ENCODE measurements around the gene TTC7B.

TTC7B gene

GRCh38 chr14:90519262-90519920, 296.8 kb downstream of the TTC7B start:
- no peak for DNase-seq

DNA sequence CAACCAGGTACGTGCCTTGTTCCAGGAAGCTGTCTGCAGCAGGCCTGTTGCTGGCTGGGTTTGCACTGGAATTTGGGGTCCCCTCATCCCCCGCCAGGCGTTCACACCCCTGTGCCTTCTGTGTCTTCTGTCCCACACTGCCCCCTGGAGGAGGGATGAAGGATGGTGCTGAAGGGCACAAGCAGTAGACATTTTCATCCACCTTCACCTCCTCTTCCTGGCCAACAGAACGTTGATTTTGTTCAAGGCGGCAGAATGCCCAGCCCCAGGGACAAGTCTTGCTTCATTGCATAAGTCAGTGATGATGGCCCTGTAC, 297.3 kb downstream of the TTC7B start:
- no peak for DNase-seq

DNA sequence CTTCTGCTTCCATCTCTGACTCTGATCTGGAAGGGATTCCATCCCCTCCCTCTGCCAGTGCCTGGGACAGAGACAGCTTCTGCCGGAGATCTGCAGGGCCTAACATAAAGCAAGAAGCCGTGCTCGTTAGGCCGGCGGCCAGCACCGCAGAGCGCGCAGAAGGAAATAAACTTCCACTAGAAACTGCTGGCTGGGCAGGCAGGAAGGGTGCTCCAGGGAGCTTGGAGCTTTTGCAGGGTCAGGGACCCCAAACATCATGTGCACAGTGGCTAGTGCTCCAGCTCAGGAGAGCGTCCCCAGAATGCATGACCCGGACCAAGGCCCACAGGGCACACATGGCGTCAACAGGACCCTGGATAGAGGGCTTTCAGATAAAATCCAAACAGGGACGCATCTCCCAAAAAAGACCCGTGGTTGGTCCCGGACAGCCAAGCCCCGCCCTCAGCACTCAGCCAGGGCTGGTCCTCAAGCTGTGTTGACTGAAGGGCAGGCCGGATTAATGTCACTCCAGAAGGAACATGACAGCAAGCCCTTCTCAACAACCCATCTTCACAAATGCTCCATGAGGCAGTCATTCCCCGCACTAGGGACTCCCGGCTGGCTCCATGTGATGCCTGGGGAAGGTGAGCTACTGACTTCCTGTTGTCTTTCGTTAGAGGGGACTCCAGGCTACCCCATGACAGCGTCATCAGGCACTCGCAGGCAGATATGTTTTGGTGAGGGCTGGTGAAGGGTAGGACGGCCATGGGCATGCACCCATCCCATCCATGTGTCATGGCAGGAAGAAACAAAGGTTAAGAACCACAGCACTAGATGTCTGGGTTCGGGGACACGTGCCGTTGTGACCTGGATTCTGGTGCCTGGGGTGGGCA, 297.9 kb downstream of the TTC7B start:
- DNase-seq = no peak

GRCh38 chr14:90517076-90517841, 299.0 kb downstream of the TTC7B start:
- no peak for DNase-seq

GRCh38 chr14:90514566-90514965, 301.7 kb downstream of the TTC7B start:
- no peak for DNase-seq

- no peak for DNase-seq
Observed at GRCh38 chr14:90514015-90514398, 302.2 kb downstream of the TTC7B start.

- DNase-seq = no peak
Observed at GRCh38 chr14:90513161-90514014, 302.8 kb downstream of the TTC7B start.

DNA sequence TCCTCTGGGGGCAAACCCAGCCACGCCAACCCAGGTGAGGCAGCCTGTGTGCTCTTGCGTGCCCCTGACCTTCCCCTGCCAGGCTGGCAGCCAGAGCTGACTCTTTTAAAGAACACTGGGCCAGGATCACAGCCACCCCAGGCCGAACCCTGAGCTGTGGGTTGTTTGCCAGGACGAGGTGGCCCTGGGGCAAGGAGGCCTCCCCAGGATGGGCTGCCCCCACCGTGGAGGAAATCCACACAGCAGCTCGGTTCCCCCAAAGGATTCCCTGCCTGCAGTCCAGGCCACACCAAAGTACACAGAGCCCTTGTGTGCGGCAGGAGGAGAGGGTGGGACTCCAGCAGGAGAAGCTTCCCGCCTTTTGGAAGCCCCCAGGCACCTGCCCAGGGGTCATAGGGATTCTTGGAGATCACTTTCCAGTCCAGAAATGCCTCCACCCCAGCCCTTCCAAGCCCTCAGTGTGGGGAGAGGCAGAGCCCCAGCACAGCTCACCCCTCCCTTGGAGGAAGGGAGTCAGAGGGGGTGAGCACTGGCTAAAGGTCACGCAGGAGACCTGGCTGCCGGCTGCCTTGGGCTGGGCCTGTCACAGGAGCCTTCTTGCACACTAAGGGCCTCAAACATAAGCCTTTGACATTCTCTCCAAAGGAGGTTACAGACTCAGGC, 303.8 kb downstream of the TTC7B start:
- no peak for DNase-seq

DNA sequence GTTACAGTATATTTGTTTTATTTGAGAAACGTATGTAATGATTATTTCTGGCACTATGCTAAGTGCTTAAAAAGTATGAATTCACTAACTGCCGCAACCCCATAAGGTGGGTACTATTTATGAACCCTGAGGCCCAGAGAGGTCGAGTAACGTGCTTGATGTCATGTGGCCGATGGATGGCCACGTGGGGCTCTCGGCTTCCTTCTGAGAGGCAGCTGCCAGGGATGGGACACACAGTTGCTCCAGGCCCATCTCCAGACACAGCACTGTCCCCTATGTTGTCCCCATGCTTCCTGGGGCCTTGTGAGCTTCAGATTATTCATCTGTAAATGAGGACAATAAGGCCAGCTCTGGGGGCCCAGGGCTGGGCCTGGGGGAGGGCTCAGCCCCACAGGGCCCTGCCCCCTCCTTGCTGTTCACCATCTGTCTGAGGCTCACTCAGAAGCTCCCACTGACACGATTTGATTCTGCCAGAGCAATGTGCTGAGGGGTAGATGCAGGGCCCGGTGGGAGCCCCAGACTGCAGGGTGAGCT, 304.4 kb downstream of the TTC7B start:
- DNase-seq = no peak

DNA sequence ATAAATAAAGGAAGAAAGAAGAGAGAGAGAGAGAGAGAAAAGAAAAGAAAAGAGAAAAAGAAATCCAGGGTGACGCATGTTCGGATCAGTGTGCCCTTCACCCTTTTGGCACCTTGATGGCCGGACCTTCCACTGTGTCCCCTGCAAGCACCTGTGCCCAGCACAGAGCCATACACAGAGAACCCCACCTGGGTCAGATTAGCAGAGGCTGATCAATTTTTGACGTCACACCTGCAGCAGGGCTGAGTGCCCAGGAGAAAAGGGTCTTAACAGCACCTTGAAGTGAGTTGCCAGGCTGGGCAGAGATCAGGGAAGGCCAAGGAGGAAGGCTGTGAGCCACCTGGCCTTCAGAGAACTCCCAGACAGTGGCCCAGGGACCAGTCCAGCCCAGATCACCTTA, 305.0 kb downstream of the TTC7B start:
- no peak for DNase-seq

GRCh38 chr14:90510159-90510558, 306.1 kb downstream of the TTC7B start:
- DNase-seq = no peak

- DNase-seq = no peak
Observed at GRCh38 chr14:90509403-90509802, 306.8 kb downstream of the TTC7B start.

- no peak for DNase-seq
Observed at GRCh38 chr14:90508536-90509254, 307.5 kb downstream of the TTC7B start.

- no peak for DNase-seq
Observed at GRCh38 chr14:90508036-90508435, 308.2 kb downstream of the TTC7B start.

- DNase-seq = no peak
Observed at GRCh38 chr14:90507428-90507827, 308.8 kb downstream of the TTC7B start.

DNA sequence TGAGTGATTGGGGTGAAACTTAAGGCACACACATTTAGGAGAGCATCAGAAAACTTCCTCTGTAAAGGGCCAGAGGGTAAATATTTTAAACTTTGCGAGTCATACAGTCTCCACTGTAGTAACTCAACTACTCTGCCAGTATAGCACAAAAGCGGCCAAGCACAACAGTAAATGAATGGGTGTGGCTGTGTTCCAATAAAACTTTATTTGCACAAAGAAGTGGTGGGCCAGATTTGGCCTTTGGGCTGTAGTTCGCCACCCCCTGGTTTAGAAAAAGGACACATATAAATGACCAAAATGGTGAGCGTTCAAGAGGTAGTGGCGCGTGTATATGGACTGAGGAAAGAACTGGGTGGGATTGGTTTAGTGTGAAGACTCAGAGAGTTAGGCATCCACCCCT, 309.5 kb downstream of the TTC7B start:
- DNase-seq = no peak

DNA sequence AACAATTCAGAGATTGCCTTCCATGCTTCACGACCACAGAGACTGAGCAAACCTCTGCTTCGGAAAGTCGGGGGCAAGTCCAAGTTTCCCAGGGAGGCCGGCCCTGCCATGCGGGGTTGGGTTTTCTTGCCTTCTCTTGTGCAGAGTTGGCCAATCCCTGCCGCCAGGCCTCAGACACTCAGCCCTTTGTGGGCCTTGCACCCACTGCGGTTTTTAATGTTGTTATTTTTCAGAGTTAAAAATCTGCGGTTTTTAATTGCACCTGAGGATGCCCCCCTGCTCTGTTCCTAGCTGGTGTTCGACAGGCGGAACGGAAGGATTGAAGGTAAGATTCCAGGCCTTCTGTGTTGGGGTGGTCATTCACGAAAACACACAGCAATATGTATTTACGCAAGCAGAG, 310.7 kb downstream of the TTC7B start:
- no peak for DNase-seq

DNA sequence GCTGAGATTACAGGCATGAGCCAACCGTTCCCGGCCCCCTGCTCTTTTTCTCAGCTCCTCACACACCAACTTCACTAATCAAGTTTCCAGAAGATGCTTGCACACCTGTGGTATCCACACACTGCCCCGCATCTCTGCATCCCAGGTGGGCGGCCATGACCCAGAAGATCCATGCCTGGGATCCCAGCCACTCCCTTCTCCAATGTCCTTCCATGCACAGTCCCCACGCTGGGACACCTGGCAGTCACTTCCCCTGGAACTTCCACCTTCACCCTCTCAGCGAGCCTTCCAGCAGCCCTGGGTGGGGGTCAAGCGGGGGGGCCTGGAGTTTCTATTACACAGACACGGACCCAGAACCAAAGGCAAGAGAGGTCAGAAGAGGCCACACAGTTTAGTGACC, 311.6 kb downstream of the TTC7B start:
- DNase-seq = no peak

- DNase-seq = no peak
Observed at GRCh38 chr14:90503582-90503981, 312.6 kb downstream of the TTC7B start.

DNA sequence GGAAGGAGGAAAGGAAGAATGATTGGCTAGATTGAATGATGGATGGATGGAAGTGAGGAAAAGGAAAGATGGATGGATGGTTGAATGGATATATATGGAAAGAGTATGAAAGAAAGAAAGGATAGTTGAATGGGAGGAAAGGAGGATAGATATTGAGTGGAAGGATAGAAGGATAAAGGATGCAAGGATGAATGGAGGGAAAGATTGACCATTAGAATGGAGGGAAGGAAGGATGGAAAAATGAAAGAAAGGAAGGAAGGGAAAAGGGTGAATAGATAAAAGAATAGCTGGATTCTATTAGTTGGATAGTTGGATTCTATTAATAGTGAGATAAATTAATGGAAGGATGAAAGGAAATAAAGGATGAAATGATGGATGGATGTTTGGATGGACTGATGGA, 313.5 kb downstream of the TTC7B start:
- no peak for DNase-seq

DNA sequence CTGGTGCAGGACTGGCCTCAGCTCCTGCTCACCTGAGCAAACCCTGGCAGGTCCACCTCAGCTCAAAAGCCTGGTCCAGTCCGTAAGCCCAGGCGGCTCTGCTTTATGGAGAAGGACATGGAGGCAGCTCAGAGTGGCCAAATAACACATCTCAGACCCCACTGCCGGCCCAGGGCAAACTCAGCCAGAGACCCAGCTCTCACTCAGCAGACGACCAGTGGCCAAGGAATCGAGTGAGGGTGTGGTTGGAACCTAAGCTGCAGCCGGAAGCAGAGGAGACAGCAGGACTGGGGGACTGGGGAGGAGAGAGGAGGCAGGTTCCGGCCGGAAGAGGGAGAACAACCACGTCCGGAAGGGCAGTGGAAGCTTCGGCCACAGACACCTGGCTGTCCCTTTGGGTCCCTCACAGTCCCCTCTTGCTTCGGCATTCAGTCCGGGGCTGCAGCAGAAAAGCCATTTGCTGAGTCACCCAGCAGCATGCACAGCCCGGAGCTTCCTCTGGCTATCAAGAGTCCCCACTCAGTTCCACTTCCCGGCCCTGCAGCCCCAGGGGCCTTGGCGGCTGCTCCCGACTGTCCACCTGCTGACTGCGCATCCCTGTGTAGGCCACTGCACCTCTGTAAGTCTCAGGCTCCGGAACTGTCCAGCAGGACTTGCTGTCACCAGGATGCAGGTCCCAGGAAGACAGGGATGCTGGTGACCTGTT, 315.4 kb downstream of the TTC7B start:
- no peak for DNase-seq
